CD14-positive monocyte (primary cell): ENCODE data around the gene NT5C1B. TPM values are rescaled to one million over a fixed set of nuclear protein-coding genes. Genes with fewer than 3 reads are reported as not detected.

Experiments used
- DNase-seq, 3 donors: peaks; one replicate each; pipeline ENCODE4 v3.0.0-alpha.2; 2011 to 2022
- H2AFZ ChIP-seq: 2 replicates; pipeline ENCODE4 v1.6.0; 2012; ENCODE audit warnings: mild to moderate bottlenecking, low read depth, low read length, inconsistent platforms; ENCODE audit not compliant: insufficient read depth, poor library complexity, severe bottlenecking
- H3K27ac ChIP-seq, 2 donors: 1 replicate in 1 of 2; 2 replicates in 1 of 2; pipeline ENCODE4 v1.5.1; 2012 to 2013; ENCODE audit warnings: low read length in 2 of 2, control low read depth in 1 of 2, inconsistent platforms in 1 of 2, low read depth in 1 of 2, mild to moderate bottlenecking in 1 of 2
- H3K27me3 ChIP-seq, 2 donors: one replicate each; pipeline versions ENCODE4 v1.6.0 to v1.6.1; 2011 to 2013; ENCODE audit warnings: low read length in 2 of 2; ENCODE audit not compliant: control insufficient read depth in 2 of 2, insufficient read depth in 2 of 2
- H3K36me3 ChIP-seq, 2 donors: replicated peaks in 1 of 2; 1 replicate in 1 of 2; 2 replicates in 1 of 2; pipeline versions ENCODE4 v1.5.1 to v1.6.1; 2012 to 2013; ENCODE audit warnings: low read length in 2 of 2, control low read depth in 1 of 2, inconsistent platforms in 1 of 2, mild to moderate bottlenecking in 1 of 2; ENCODE audit not compliant: insufficient read depth in 2 of 2, control insufficient read depth in 1 of 2
- H3K4me1 ChIP-seq, 2 donors: 1 replicate in 1 of 2; 2 replicates in 1 of 2; pipeline versions ENCODE4 v1.5.1 to v1.6.1; 2012 to 2013; ENCODE audit warnings: low read length in 2 of 2, control low read depth in 1 of 2, inconsistent platforms in 1 of 2, mild to moderate bottlenecking in 1 of 2, moderate library complexity in 1 of 2; ENCODE audit not compliant: insufficient read depth in 2 of 2, control insufficient read depth in 1 of 2
- H3K4me2 ChIP-seq: replicated peaks from 2 replicates; pipeline ENCODE3; 2012; ENCODE audit warnings: low read length, moderate library complexity, mild to moderate bottlenecking; ENCODE audit not compliant: poor library complexity, severe bottlenecking; ENCODE audit errors: extremely low read depth
- H3K4me3 ChIP-seq, 3 experiments: fragments of 200-600 bp in 1 of 3; sonication (generic) in 1 of 3; replicated peaks in 1 of 3; 1 replicate in 2 of 3; 2 replicates in 1 of 3; pipeline ENCODE4 v1.5.1; 2011 to 2013; ENCODE audit warnings: low read length in 3 of 3, mild to moderate bottlenecking in 3 of 3, control low read depth in 2 of 3, low read depth in 2 of 3, inconsistent platforms in 1 of 3, moderate library complexity in 1 of 3
- H3K79me2 ChIP-seq: 2 replicates; pipeline ENCODE4 v1.6.0; 2012; ENCODE audit warnings: mild to moderate bottlenecking, control low read depth, inconsistent platforms, low read length, moderate library complexity; ENCODE audit not compliant: insufficient read depth
- H3K9ac ChIP-seq: 2 replicates; pipeline ENCODE4 v1.6.0; 2017; ENCODE audit warnings: low read length, mild to moderate bottlenecking; ENCODE audit not compliant: insufficient read depth, poor library complexity, severe bottlenecking
- H3K9me3 ChIP-seq, 2 donors: replicated peaks in 1 of 2; 1 replicate in 1 of 2; 2 replicates in 1 of 2; pipeline versions ENCODE4 v1.5.1 to v1.6.1; 2012 to 2013; ENCODE audit warnings: low read length in 2 of 2, control low read depth in 1 of 2; ENCODE audit not compliant: control insufficient read depth in 1 of 2, insufficient read depth in 1 of 2
- H4K20me1 ChIP-seq: 2 replicates; pipeline ENCODE4 v1.6.0; 2012; ENCODE audit warnings: mild to moderate bottlenecking, low read length, control low read depth, moderate library complexity; ENCODE audit not compliant: insufficient read depth
- H3K27ac Mint-ChIP-seq, 7 donors: one replicate each; pipeline ENCODE4 v1.8.0; 2020; ENCODE audit warnings: mild to moderate bottlenecking in 7 of 7, mixed read lengths in 7 of 7, moderate library complexity in 6 of 7, inconsistent platforms in 2 of 7
- H3K27me3 Mint-ChIP-seq, 3 donors: one replicate each; pipeline ENCODE4 v1.8.0; 2021 to 2022; ENCODE audit warnings: low read depth in 3 of 3, mild to moderate bottlenecking in 3 of 3, mixed read lengths in 3 of 3, moderate library complexity in 3 of 3, inconsistent platforms in 1 of 3
- H3K36me3 Mint-ChIP-seq, 2 donors: one replicate each; pipeline ENCODE4 v1.8.0; 2020; ENCODE audit warnings: mixed read lengths in 2 of 2, inconsistent platforms in 1 of 2, mild to moderate bottlenecking in 1 of 2
- H3K4me1 Mint-ChIP-seq: one replicate; pipeline ENCODE4 v1.8.0; 2020; ENCODE audit warnings: mild to moderate bottlenecking, mixed read lengths
- H3K4me3 Mint-ChIP-seq, 2 donors: one replicate each; pipeline ENCODE4 v1.8.0; 2020; ENCODE audit warnings: mild to moderate bottlenecking in 2 of 2, mixed read lengths in 2 of 2, moderate library complexity in 1 of 2
- H3K9me3 Mint-ChIP-seq, 7 donors: one replicate each; pipeline ENCODE4 v1.8.0; 2020 to 2022; ENCODE audit warnings: mixed read lengths in 7 of 7, mild to moderate bottlenecking in 6 of 7, moderate library complexity in 6 of 7, inconsistent platforms in 2 of 7
- WGBS: methylation state at CpG from one replicate; pipeline ENCODE4 v1.1.5; 2013; ENCODE audit warnings: missing lambda C conversion rate; ENCODE audit not compliant: insufficient coverage; 5-methylcytosine and 5-hydroxymethylcytosine counted together
- intact Hi-C, 2 donors: fragments of 100-400 bp; cut with micrococcal nuclease; formaldehyde crosslinking; loops; one replicate each; pipeline versions ENCODE4 v1.15.0 to v1.15.1; 2023
- polyA plus RNA-seq, 3 donors: library from polyadenylated mRNA; depleted of rRNA in 1 of 3; unstranded in 2 of 3; stranded (reverse) in 1 of 3; fragments of 300-500 nt in 2 of 3; fragments of >200 nt in 1 of 3; fragmentation: Illumina TruSeq in 2 of 3; gene quantifications; 1 replicate in 2 of 3; 2 replicates in 1 of 3; pipeline ENCODE4 v1.2.3, GENCODE V29; 2012 to 2021
- TF ChIP-seq, protein P1 (sequence below): fragments of 200-600 bp; IDR thresholded peaks from one replicate; pipeline ENCODE4 v1.8.0; 2022; ENCODE audit warnings: antibody characterized with exemption, mild to moderate bottlenecking

Gene NT5C1B
- polyA plus RNA-seq, 3 donors: not detected

DNA sequence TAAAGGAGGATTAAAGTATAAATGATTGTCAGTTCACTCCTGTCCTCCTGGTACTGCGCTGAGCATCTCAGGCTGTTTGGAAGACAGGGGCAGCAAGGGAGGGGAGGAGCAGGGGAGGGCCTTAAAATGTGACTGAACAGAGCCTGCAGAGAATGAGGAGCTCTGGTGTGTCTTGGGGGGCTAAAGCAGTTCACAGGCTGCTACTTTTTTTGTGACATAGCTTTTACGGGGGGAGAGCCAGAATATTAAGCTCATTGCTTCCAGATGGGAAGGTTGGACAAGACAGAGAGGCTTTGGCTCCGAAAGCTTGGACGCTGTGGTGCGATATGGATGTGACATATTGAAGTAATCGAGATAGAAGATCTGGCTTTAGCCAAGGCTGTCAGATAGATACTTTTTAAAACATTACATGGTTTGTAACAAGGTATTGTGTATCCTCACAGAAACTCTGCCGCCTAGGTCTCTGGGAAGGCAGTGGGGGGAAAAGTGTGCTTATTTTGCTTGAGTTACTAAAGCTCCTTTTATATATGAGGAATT lies 69.4 kb downstream of the NT5C1B start:
- no peaks in the 10 kb centered on the region for H3K4me1 ChIP-seq
- intact Hi-C loops: loop anchor here (2.0 to 10.0 kb wide), 2 partner anchors 845 to 1343 kb away; no protein-coding TSS in a partner anchor
- no peaks in the 10 kb centered on the region for H3K9me3 ChIP-seq
- DNase-seq: no peak
- H3K4me2 ChIP-seq: no peak overlapping the region
- H3K4me3 ChIP-seq: no peak overlapping the region
- no peaks in the 10 kb centered on the region for H3K36me3 ChIP-seq
- TF ChIP-seq, protein P1, sequence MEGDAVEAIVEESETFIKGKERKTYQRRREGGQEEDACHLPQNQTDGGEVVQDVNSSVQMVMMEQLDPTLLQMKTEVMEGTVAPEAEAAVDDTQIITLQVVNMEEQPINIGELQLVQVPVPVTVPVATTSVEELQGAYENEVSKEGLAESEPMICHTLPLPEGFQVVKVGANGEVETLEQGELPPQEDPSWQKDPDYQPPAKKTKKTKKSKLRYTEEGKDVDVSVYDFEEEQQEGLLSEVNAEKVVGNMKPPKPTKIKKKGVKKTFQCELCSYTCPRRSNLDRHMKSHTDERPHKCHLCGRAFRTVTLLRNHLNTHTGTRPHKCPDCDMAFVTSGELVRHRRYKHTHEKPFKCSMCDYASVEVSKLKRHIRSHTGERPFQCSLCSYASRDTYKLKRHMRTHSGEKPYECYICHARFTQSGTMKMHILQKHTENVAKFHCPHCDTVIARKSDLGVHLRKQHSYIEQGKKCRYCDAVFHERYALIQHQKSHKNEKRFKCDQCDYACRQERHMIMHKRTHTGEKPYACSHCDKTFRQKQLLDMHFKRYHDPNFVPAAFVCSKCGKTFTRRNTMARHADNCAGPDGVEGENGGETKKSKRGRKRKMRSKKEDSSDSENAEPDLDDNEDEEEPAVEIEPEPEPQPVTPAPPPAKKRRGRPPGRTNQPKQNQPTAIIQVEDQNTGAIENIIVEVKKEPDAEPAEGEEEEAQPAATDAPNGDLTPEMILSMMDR: no peak
- H3K27ac ChIP-seq: no peak overlapping the region
- H3K27ac Mint-ChIP-seq: no peak overlapping the region
- no peak overlapping the region for H3K4me3 Mint-ChIP-seq
- H3K4me1 Mint-ChIP-seq: no peaks in the 10 kb centered on the region
- 84% methylated on average over 7 of the region's 7 CpGs for WGBS
- no peaks in the 10 kb centered on the region for H3K9me3 Mint-ChIP-seq
- H3K36me3 Mint-ChIP-seq: no peaks in the 10 kb centered on the region
- H2AFZ ChIP-seq: no peak overlapping the region
- H3K9ac ChIP-seq: no peak overlapping the region
- peaks cover 0 to 10% (median 9%) of the 10 kb centered on the region in 3 donors for H3K27me3 Mint-ChIP-seq
- no peaks in the 10 kb centered on the region for H3K27me3 ChIP-seq
- no peaks in the 10 kb centered on the region for H3K79me2 ChIP-seq
- H4K20me1 ChIP-seq: no peaks in the 10 kb centered on the region

GRCh38 chr2:18518116-18519111 lies 71.0 kb downstream of the NT5C1B start:
- no peak for DNase-seq
- Histone ChIP-seq H3K27ac (no peak overlapping the region), H3K27me3 (no peaks in the 10 kb centered on the region), H3K9ac (no peak overlapping the region), H3K9me3 (no peaks in the 10 kb centered on the region), H3K4me3 (no peak overlapping the region), H3K4me2 (no peak overlapping the region), H2AFZ (no peak overlapping the region), H3K79me2 (no peaks in the 10 kb centered on the region), H3K4me1 (no peaks in the 10 kb centered on the region), H4K20me1 (no peaks in the 10 kb centered on the region), H3K36me3 (no peaks in the 10 kb centered on the region)
- H3K4me1 Mint-ChIP-seq: no peaks in the 10 kb centered on the region
- peaks cover 3 to 11% (median 8%) of the 10 kb centered on the region in 3 donors for H3K27me3 Mint-ChIP-seq
- WGBS: 90% methylated on average over 3 of the region's 11 CpGs
- H3K4me3 Mint-ChIP-seq: no peak overlapping the region
- H3K36me3 Mint-ChIP-seq: no peaks in the 10 kb centered on the region
- no peaks in the 10 kb centered on the region for H3K9me3 Mint-ChIP-seq
- H3K27ac Mint-ChIP-seq: no peak overlapping the region
- intact Hi-C loops: no loop called here
- TF ChIP-seq, protein P1: no peak
